Astrocyte (in vitro differentiated cells and primary cell): Measurements from ENCODE around the gene SORBS2.

Source experiments
- CTCF ChIP-seq: IDR thresholded peaks from 2 replicates; pipeline ENCODE4 v1.5.1; 2011; ENCODE audit warnings: low read depth, mild to moderate bottlenecking, inconsistent platforms, low read length, moderate library complexity; ENCODE audit not compliant: insufficient read depth
- EZH2 ChIP-seq: IDR thresholded peaks from 2 replicates; pipeline ENCODE4 v1.6.1; 2012; ENCODE audit warnings: mild to moderate bottlenecking, low read length, inconsistent platforms; ENCODE audit not compliant: insufficient read depth

GRCh38 chr4:185730387-185730786 is 81.6 kb downstream of the SORBS2 start:
- TF ChIP-seq EZH2 (no peak), CTCF (no peak)
